Measurements from ENCODE around the gene PABPN1. TPM values are rescaled to one million over a fixed set of nuclear protein-coding genes. Genes with fewer than 3 reads are reported as not detected.

The PABPN1 gene
- total and polyA plus RNA-seq, 2 donors: 96.4 to 164 TPM

GRCh38 chr14:23285530-23286019 is 35.7 kb upstream of the PABPN1 start:
- H3K27ac ChIP-seq (ENCODE audit: low read depth in 1 of 2, low read length in 1 of 2): peak overlapping the region; percentile 85 to 88
- no peaks in the 10 kb centered on the region for H3K9me3 ChIP-seq (ENCODE audit: control insufficient read depth in 2 of 2, insufficient read depth in 1 of 2, low read length in 1 of 2)
- H3K4me1 ChIP-seq (ENCODE audit: control insufficient read depth in 2 of 2, insufficient read depth in 2 of 2, low read length in 2 of 2): peaks cover 3 to 15% of the 10 kb centered on the region in 2 donors
- no peak for DNase-seq (ENCODE audit: low read depth in 6 of 9, low spot score in 9 of 9)
- no peaks in the 10 kb centered on the region for H3K27me3 ChIP-seq (ENCODE audit: control insufficient read depth in 2 of 2, insufficient read depth in 1 of 2, low read length in 1 of 2)
- peaks cover 0 to 4% of the 10 kb centered on the region in 2 donors for H3K36me3 ChIP-seq (ENCODE audit: control insufficient read depth in 2 of 2, insufficient read depth in 2 of 2, low read length in 1 of 2)
- H3K4me3 ChIP-seq (ENCODE audit: low read length in 2 of 2): peak overlapping the region; percentile 80 to 92
- WGBS: under 1% methylated on average over 22 of the region's 22 CpGs

GRCh38 chr14:23286020-23286901 is 35.0 kb upstream of the PABPN1 start, which contains the start of gene HOMEZ:
Gene HOMEZ, minus strand, starts transcription at chr14:23286132. Its CDS starts 180 bp downstream, at chr14:23285952.
- no peaks in the 10 kb centered on the region for H3K9me3 ChIP-seq (ENCODE audit: control insufficient read depth in 2 of 2, insufficient read depth in 1 of 2, low read length in 1 of 2)
- H3K36me3 ChIP-seq (ENCODE audit: control insufficient read depth in 2 of 2, insufficient read depth in 2 of 2, low read length in 1 of 2): peaks cover 0 to 4% of the 10 kb centered on the region in 2 donors
- peak within 1 kb of the TSS; percentile 80 to 92 for H3K4me3 ChIP-seq (ENCODE audit: low read length in 2 of 2)
- peak; percentile 83 to 97 (median 91) for DNase-seq (ENCODE audit: low read depth in 6 of 9, low spot score in 9 of 9)
- no peaks in the 10 kb centered on the region for H3K27me3 ChIP-seq (ENCODE audit: control insufficient read depth in 2 of 2, insufficient read depth in 1 of 2, low read length in 1 of 2)
- H3K27ac ChIP-seq (ENCODE audit: low read depth in 1 of 2, low read length in 1 of 2): peak within 1 kb of the TSS; percentile 89 to 91
- H3K4me1 ChIP-seq (ENCODE audit: control insufficient read depth in 2 of 2, insufficient read depth in 2 of 2, low read length in 2 of 2): peaks cover 3 to 15% of the 10 kb centered on the region in 2 donors
- WGBS: 1% methylated on average over 53 of the region's 53 CpGs

- H3K27me3 ChIP-seq (ENCODE audit: control insufficient read depth in 2 of 2, insufficient read depth in 1 of 2, low read length in 1 of 2): no peaks in the 10 kb centered on the region
- H3K9me3 ChIP-seq (ENCODE audit: control insufficient read depth in 2 of 2, insufficient read depth in 1 of 2, low read length in 1 of 2): no peaks in the 10 kb centered on the region
- H3K4me3 ChIP-seq (ENCODE audit: low read length in 2 of 2): peak overlapping the region; percentile 80 to 92
- peaks cover 3 to 15% of the 10 kb centered on the region in 2 donors for H3K4me1 ChIP-seq (ENCODE audit: control insufficient read depth in 2 of 2, insufficient read depth in 2 of 2, low read length in 2 of 2)
- H3K36me3 ChIP-seq (ENCODE audit: control insufficient read depth in 2 of 2, insufficient read depth in 2 of 2, low read length in 1 of 2): peaks cover 0 to 4% of the 10 kb centered on the region in 2 donors
- H3K27ac ChIP-seq (ENCODE audit: low read depth in 1 of 2, low read length in 1 of 2): peak overlapping the region; percentile 89 to 91
- DNase-seq (ENCODE audit: low read depth in 6 of 9, low spot score in 9 of 9): no peak
- WGBS: 72% methylated on average over 6 of the region's 6 CpGs
Measured at GRCh38 chr14:23286902-23287479, 34.3 kb upstream of the PABPN1 start.

GRCh38 chr14:23294734-23295561 is 26.3 kb upstream of the PABPN1 start:
- H3K27ac ChIP-seq (ENCODE audit: low read depth in 1 of 2, low read length in 1 of 2): no peak overlapping the region
- peaks cover 12 to 29% of the 10 kb centered on the region in 2 donors for H3K36me3 ChIP-seq (ENCODE audit: control insufficient read depth in 2 of 2, insufficient read depth in 2 of 2, low read length in 1 of 2)
- H3K9me3 ChIP-seq (ENCODE audit: control insufficient read depth in 2 of 2, insufficient read depth in 1 of 2, low read length in 1 of 2): no peaks in the 10 kb centered on the region
- peak in 8 of 9 donors; percentile 32 to 82 (median 62) for DNase-seq (ENCODE audit: low read depth in 6 of 9, low spot score in 9 of 9)
- 39% methylated on average over 24 of the region's 24 CpGs for WGBS
- peaks cover 6 to 11% of the 10 kb centered on the region in 2 donors for H3K4me1 ChIP-seq (ENCODE audit: control insufficient read depth in 2 of 2, insufficient read depth in 2 of 2, low read length in 2 of 2)
- no peaks in the 10 kb centered on the region for H3K27me3 ChIP-seq (ENCODE audit: control insufficient read depth in 2 of 2, insufficient read depth in 1 of 2, low read length in 1 of 2)
- H3K4me3 ChIP-seq (ENCODE audit: low read length in 2 of 2): no peak overlapping the region

GRCh38 chr14:23296012-23296777 is 25.1 kb upstream of the PABPN1 start:
- Histone ChIP-seq H3K4me1 (ENCODE audit: control insufficient read depth in 2 of 2, insufficient read depth in 2 of 2, low read length in 2 of 2) (peaks cover 14 to 21% of the 10 kb centered on the region in 2 donors), H3K36me3 (ENCODE audit: control insufficient read depth in 2 of 2, insufficient read depth in 2 of 2, low read length in 1 of 2) (peaks cover 12 to 29% of the 10 kb centered on the region in 2 donors), H3K9me3 (ENCODE audit: control insufficient read depth in 2 of 2, insufficient read depth in 1 of 2, low read length in 1 of 2) (no peaks in the 10 kb centered on the region), H3K4me3 (ENCODE audit: low read length in 2 of 2) (no peak overlapping the region), H3K27ac (ENCODE audit: low read depth in 1 of 2, low read length in 1 of 2) (no peak overlapping the region), H3K27me3 (ENCODE audit: control insufficient read depth in 2 of 2, insufficient read depth in 1 of 2, low read length in 1 of 2) (no peaks in the 10 kb centered on the region)
- 97% methylated on average over 7 of the region's 7 CpGs for WGBS
- DNase-seq (ENCODE audit: low read depth in 6 of 9, low spot score in 9 of 9): no peak

- Histone ChIP-seq H3K4me3 (ENCODE audit: low read length in 2 of 2) (no peak overlapping the region), H3K36me3 (ENCODE audit: control insufficient read depth in 2 of 2, insufficient read depth in 2 of 2, low read length in 1 of 2) (peaks cover 12 to 29% of the 10 kb centered on the region in 2 donors), H3K9me3 (ENCODE audit: control insufficient read depth in 2 of 2, insufficient read depth in 1 of 2, low read length in 1 of 2) (no peaks in the 10 kb centered on the region), H3K27ac (ENCODE audit: low read depth in 1 of 2, low read length in 1 of 2) (no peak overlapping the region), H3K4me1 (ENCODE audit: control insufficient read depth in 2 of 2, insufficient read depth in 2 of 2, low read length in 2 of 2) (peaks cover 14 to 21% of the 10 kb centered on the region in 2 donors), H3K27me3 (ENCODE audit: control insufficient read depth in 2 of 2, insufficient read depth in 1 of 2, low read length in 1 of 2) (no peaks in the 10 kb centered on the region)
- no peak for DNase-seq (ENCODE audit: low read depth in 6 of 9, low spot score in 9 of 9)
- 98% methylated on average over 7 of the region's 7 CpGs for WGBS
Measured at GRCh38 chr14:23297096-23297495, 24.2 kb upstream of the PABPN1 start.

- peaks cover 0 to 1% of the 10 kb centered on the region in 2 donors for H3K9me3 ChIP-seq (ENCODE audit: control insufficient read depth in 2 of 2, insufficient read depth in 1 of 2, low read length in 1 of 2)
- peaks cover 14 to 24% of the 10 kb centered on the region in 2 donors for H3K4me1 ChIP-seq (ENCODE audit: control insufficient read depth in 2 of 2, insufficient read depth in 2 of 2, low read length in 2 of 2)
- H3K36me3 ChIP-seq (ENCODE audit: control insufficient read depth in 2 of 2, insufficient read depth in 2 of 2, low read length in 1 of 2): peaks cover 12 to 29% of the 10 kb centered on the region in 2 donors
- no peak overlapping the region for H3K27ac ChIP-seq (ENCODE audit: low read depth in 1 of 2, low read length in 1 of 2)
- no peak for DNase-seq (ENCODE audit: low read depth in 6 of 9, low spot score in 9 of 9)
- WGBS: 98% methylated on average over 7 of the region's 7 CpGs
- H3K4me3 ChIP-seq (ENCODE audit: low read length in 2 of 2): no peak overlapping the region
- no peaks in the 10 kb centered on the region for H3K27me3 ChIP-seq (ENCODE audit: control insufficient read depth in 2 of 2, insufficient read depth in 1 of 2, low read length in 1 of 2)
Measured at GRCh38 chr14:23297611-23298277, 23.5 kb upstream of the PABPN1 start.
